GM12878 (cell line): Measurements from ENCODE around the gene CDC5L. TPM values are rescaled to one million over a fixed set of nuclear protein-coding genes. Genes with fewer than 3 reads are reported as not detected.

Experiments
- ATAC-seq: fragments of 200-7000 bp; cut with Tn5 transposase; 3 replicates; pipeline ENCODE4 v1.9.1; 2020; ENCODE audit warnings: mild to moderate bottlenecking, moderate library complexity
- BruUV-seq: library from RNA; stranded (reverse); fragments of 400-500 nt; replicated peaks from 2 replicates; lab custom pipeline; 2021; lab: Mats Ljungman, UMichigan
- CTCF ChIA-PET: fragments of 300-600 bp; sonication (Branson Sonifier 250); formaldehyde crosslinking; extraction: SDS; loops from one replicate; lab custom pipeline; 2021; ENCODE audit warnings: inconsistent platforms; lab: Yijun Ruan, JAX
- POLR2A ChIA-PET: fragments of 350-600 bp; formaldehyde crosslinking; extraction: SDS; loops from one replicate; lab custom pipeline; 2021; ENCODE audit warnings: inconsistent platforms; lab: Charles Lee
- RAD21 ChIA-PET: fragments of 300-600 bp; sonication (Branson Sonifier 250); formaldehyde crosslinking; loops from one replicate; lab custom pipeline; 2023; ENCODE audit warnings: antibody characterized with exemption; ENCODE audit not compliant: unreplicated experiment; lab: Charles Lee
- SMC1A ChIA-PET: fragments of 300-600 bp; sonication (Branson Sonifier 250); formaldehyde crosslinking; loops from one replicate; lab custom pipeline; 2023; ENCODE audit not compliant: unreplicated experiment, uncharacterized antibody; lab: Charles Lee
- DNase-seq: peaks from one replicate; pipeline ENCODE4 v3.0.0-alpha.2; 2011; ENCODE audit warnings: low read depth, low spot score
- FAIRE-seq: peaks from 3 replicates; lab custom pipeline; 2011; peaks lifted over from hg19 to GRCh38; lab: Jason Lieb, UNC
- H2AFZ ChIP-seq: 2 replicates; pipeline ENCODE4 v1.6.0; 2011; ENCODE audit warnings: low read depth, low read length, control low read depth; ENCODE audit not compliant: control insufficient read depth
- H3K27ac ChIP-seq: 2 replicates; pipeline ENCODE4 v1.5.1; 2011; ENCODE audit warnings: control low read depth; ENCODE audit not compliant: control insufficient read depth, insufficient read depth
- H3K27me3 ChIP-seq, 2 experiments: replicated peaks in 1 of 2; 2 replicates each; pipeline versions ENCODE4 v1.6.0 to v1.6.1; 2011; ENCODE audit warnings: low read length in 1 of 2; ENCODE audit not compliant: control insufficient read depth in 2 of 2, insufficient read depth in 2 of 2
- H3K36me3 ChIP-seq, 2 experiments: 2 replicates each; pipeline ENCODE4 v1.5.1; 2011; ENCODE audit warnings: low read length in 1 of 2; ENCODE audit not compliant: control insufficient read depth in 2 of 2, insufficient read depth in 2 of 2
- H3K4me1 ChIP-seq: 2 replicates; pipeline ENCODE4 v1.6.1; 2011; ENCODE audit warnings: mild to moderate bottlenecking, low read length, moderate library complexity, mixed read lengths; ENCODE audit not compliant: control insufficient read depth, insufficient read depth
- H3K4me2 ChIP-seq: 2 replicates; pipeline ENCODE4 v1.6.0; 2011; ENCODE audit warnings: control low read depth; ENCODE audit not compliant: control insufficient read depth, insufficient read depth
- H3K4me3 ChIP-seq: fragments of 200-600 bp; sonication (generic); 2 replicates; pipeline ENCODE4 v1.5.1; 2016
- H3K79me2 ChIP-seq: 2 replicates; pipeline ENCODE4 v1.6.0; 2011; ENCODE audit warnings: low read length; ENCODE audit not compliant: control insufficient read depth, insufficient read depth
- H3K9ac ChIP-seq: 2 replicates; pipeline ENCODE4 v1.8.0; 2011; ENCODE audit warnings: low read length, control low read depth, mixed read lengths; ENCODE audit not compliant: control insufficient read depth, insufficient read depth
- H3K9me3 ChIP-seq: replicated peaks from 3 replicates; pipeline ENCODE4 v1.5.1; 2011; ENCODE audit warnings: mild to moderate bottlenecking, low read length; ENCODE audit not compliant: control insufficient read depth, insufficient read depth
- H4K20me1 ChIP-seq: 2 replicates; pipeline ENCODE4 v1.6.0; 2011; ENCODE audit not compliant: control insufficient read depth, insufficient read depth
- CBX3 ChIP-seq: fragments of 200-600 bp; sonication (generic); IDR thresholded peaks from 2 replicates; pipeline ENCODE4 v1.6.1; 2016; ENCODE audit warnings: low read depth, borderline replicate concordance
- EP300 ChIP-seq, 2 experiments: fragments of 150-350 bp in 1 of 2; IDR thresholded peaks; 2 replicates each; pipeline ENCODE4 v1.6.1; 2011 to 2012; ENCODE audit warnings: low read depth in 2 of 2, low read length in 2 of 2, borderline replicate concordance in 1 of 2, improper control_type of control experiment in 1 of 2, inconsistent platforms in 1 of 2; ENCODE audit not compliant: control insufficient read depth in 1 of 2
- HCFC1 ChIP-seq: fragments of 150-350 bp; IDR thresholded peaks from 2 replicates; pipeline ENCODE4 v1.6.1; 2014; ENCODE audit warnings: low read length
- JUNB ChIP-seq: IDR thresholded peaks from 2 replicates; pipeline ENCODE4 v1.6.1; 2016; ENCODE audit warnings: antibody characterized with exemption, mild to moderate bottlenecking
- MTA3 ChIP-seq: IDR thresholded peaks from 2 replicates; pipeline ENCODE4 v1.6.1; 2012; ENCODE audit warnings: low read length, inconsistent platforms, borderline replicate concordance
- NRF1 ChIP-seq: conservative IDR thresholded peaks from 2 replicates; pipeline ENCODE4 v1.6.1; 2011; ENCODE audit warnings: mild to moderate bottlenecking, low read depth, low read length, improper control_type of control experiment
- TCF7 ChIP-seq: IDR thresholded peaks from 2 replicates; pipeline ENCODE4 v1.6.1; 2014; ENCODE audit warnings: antibody characterized with exemption, borderline replicate concordance
- WGBS: methylation state at CpG from one replicate; pipeline ENCODE4 v1.1.6; 2016; ENCODE audit warnings: low lambda C conversion rate; ENCODE audit not compliant: insufficient replicate concordance, insufficient coverage; ENCODE audit errors: missing lambda C conversion rate; 5-methylcytosine and 5-hydroxymethylcytosine counted together
- in situ Hi-C: fragments of 300-500 bp; cut with MboI; formaldehyde crosslinking; loops from 9 replicates; pipeline ENCODE4 v1.14.3; 2018; ENCODE audit warnings: mixed read lengths
- intact Hi-C: fragments of 100-400 bp; cut with micrococcal nuclease; formaldehyde crosslinking; loops from one replicate; pipeline ENCODE4 v1.14.2; 2022; ENCODE audit not compliant: unreplicated experiment
- polyA plus RNA-seq, 11 experiments: library from polyadenylated mRNA; depleted of rRNA in 4 of 11; unstranded in 6 of 11; stranded (reverse) in 5 of 11; fragments of >200 nt; fragmentation: Nextera tagmentation in 4 of 11; fragmentation: Illumina TruSeq in 1 of 11; extraction: Ambion mirVana in 4 of 11; extraction: Trizol in 1 of 11; gene quantifications; 1 replicate in 1 of 11; 2 replicates in 10 of 11; pipeline versions ENCODE4 v1.2.1 to v1.2.3, GENCODE V29; 2011 to 2016; ENCODE audit warnings: inconsistent platforms in 2 of 11, missing spikeins in 2 of 11, low read depth in 1 of 11
- total RNA-seq, 4 experiments: library from RNA; depleted of rRNA in 3 of 4; stranded (reverse); fragments of >200 nt in 3 of 4; fragmentation: Illumina TruSeq in 1 of 4; extraction: Trizol in 1 of 4; gene quantifications; 2 replicates each; pipeline versions ENCODE4 v1.2.1 to v1.2.3, GENCODE V29; 2013 to 2021

CDC5L gene
- total and polyA plus RNA-seq, 10 of the 15 experiments (the other 5 are each of a cell fraction or from before 2014, with no cell fraction given), result 13.2 to 29.4 (median 18.8) TPM

- ChIA-PET RAD21 (no interaction called here), SMC1A (no interaction called here), POLR2A (no interaction called here), CTCF (no interaction called here)
- DNase-seq, result no peak
- H4K20me1 ChIP-seq, result no peaks in the 10 kb centered on the region; the same call in 1 of the 2 replicates
- no peaks in the 10 kb centered on the region for H3K36me3 ChIP-seq
- intact Hi-C loops (no loop called here), in situ Hi-C loops (no loop called here)
- no peak for TF ChIP-seq HCFC1
- TF ChIP-seq JUNB, result no peak
- TF ChIP-seq TCF7, result no peak
- no peak for TF ChIP-seq CBX3
- no peak for TF ChIP-seq MTA3
- H3K4me3 ChIP-seq, result no peak overlapping the region
- H3K4me1 ChIP-seq, result no peaks in the 10 kb centered on the region
- BruUV-seq, result no TSS peak
- H3K27me3 ChIP-seq, result no peaks in the 10 kb centered on the region; a peak in 1 of 4 replicates
- H3K27ac ChIP-seq, result no peak overlapping the region
- no peak for FAIRE-seq
- H2AFZ ChIP-seq, result no peak overlapping the region
- no peaks in the 10 kb centered on the region for H3K9me3 ChIP-seq
- no peak overlapping the region for H3K4me2 ChIP-seq
- H3K9ac ChIP-seq, result no peak overlapping the region
- WGBS, result 28% methylated on average over 3 of the region's 3 CpGs
- H3K79me2 ChIP-seq, result no peaks in the 10 kb centered on the region
- ATAC-seq, result no peak
Measured at GRCh38 chr6:44373051-44373450, 14.5 kb upstream of the CDC5L start.

GRCh38 chr6:44373787-44374186, 13.7 kb upstream of the CDC5L start:
- CTCF ChIA-PET, result no interaction called here
- intact Hi-C loops (no loop called here), in situ Hi-C loops (no loop called here)
- no peak overlapping the region for H3K9ac ChIP-seq
- no peaks in the 10 kb centered on the region; the same call in 1 of the 2 replicates for H4K20me1 ChIP-seq
- ATAC-seq (no peak), DNase-seq (no peak), FAIRE-seq (no peak)
- no peaks in the 10 kb centered on the region for H3K79me2 ChIP-seq
- BruUV-seq, result no TSS peak
- no peak overlapping the region for H3K27ac ChIP-seq
- H3K27me3 ChIP-seq, result no peaks in the 10 kb centered on the region; a peak in 1 of 4 replicates
- RAD21 ChIA-PET, result no interaction called here
- SMC1A ChIA-PET, result no interaction called here
- TF ChIP-seq EP300 (IDR thresholded peaks at IDR 0.05; ENCODE audit: borderline replicate concordance in 1 of 2, control insufficient read depth in 1 of 2, low read depth in 2 of 2, low read length in 2 of 2), result no peak
- no peak for TF ChIP-seq NRF1
- H3K4me2 ChIP-seq, result no peak overlapping the region
- no peaks in the 10 kb centered on the region for H3K4me1 ChIP-seq
- no peaks in the 10 kb centered on the region for H3K36me3 ChIP-seq
- no peaks in the 10 kb centered on the region for H3K9me3 ChIP-seq
- POLR2A ChIA-PET, result no interaction called here
- H2AFZ ChIP-seq, result no peak overlapping the region
- WGBS, result 17% methylated on average over 2 of the region's 2 CpGs
- H3K4me3 ChIP-seq, result no peak overlapping the region
